ENCODE results near the gene SOBP.

DNA sequence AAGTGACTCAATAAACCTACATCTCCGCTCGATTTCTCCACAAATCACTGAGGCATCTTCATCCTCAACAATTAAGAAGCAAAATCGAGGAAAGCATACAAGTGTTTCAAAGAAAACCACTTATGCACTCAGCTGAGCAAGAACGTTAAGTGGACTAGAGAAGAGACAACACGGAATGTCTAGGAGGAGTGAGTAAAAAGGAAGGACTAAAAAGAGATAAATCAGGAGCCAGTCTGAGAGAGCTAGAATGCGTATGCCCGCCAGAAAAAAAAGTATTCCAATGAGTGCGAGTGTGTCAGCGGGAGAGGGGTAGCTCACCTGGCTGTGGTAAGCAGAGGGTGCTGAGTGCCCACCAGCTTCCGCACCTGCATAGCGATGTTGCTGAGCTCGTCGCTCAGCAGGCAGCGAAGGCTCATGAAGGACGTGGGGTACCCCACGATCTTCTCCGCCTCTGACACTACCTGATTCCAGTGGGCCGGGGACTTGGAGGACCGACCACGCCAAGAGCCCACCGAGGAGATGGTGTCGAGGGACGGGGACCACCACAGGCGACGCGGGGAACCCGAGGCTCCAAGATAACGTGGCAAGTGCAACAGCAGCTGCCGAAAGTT is 31.1 kb upstream of the SOBP start:
- TF ChIP-seq, protein P1, sequence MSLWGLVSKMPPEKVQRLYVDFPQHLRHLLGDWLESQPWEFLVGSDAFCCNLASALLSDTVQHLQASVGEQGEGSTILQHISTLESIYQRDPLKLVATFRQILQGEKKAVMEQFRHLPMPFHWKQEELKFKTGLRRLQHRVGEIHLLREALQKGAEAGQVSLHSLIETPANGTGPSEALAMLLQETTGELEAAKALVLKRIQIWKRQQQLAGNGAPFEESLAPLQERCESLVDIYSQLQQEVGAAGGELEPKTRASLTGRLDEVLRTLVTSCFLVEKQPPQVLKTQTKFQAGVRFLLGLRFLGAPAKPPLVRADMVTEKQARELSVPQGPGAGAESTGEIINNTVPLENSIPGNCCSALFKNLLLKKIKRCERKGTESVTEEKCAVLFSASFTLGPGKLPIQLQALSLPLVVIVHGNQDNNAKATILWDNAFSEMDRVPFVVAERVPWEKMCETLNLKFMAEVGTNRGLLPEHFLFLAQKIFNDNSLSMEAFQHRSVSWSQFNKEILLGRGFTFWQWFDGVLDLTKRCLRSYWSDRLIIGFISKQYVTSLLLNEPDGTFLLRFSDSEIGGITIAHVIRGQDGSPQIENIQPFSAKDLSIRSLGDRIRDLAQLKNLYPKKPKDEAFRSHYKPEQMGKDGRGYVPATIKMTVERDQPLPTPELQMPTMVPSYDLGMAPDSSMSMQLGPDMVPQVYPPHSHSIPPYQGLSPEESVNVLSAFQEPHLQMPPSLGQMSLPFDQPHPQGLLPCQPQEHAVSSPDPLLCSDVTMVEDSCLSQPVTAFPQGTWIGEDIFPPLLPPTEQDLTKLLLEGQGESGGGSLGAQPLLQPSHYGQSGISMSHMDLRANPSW (CRISPR knock-in tag; conservative IDR thresholded peaks at IDR 0.05; ENCODE audit: low read depth) = no peak
- TF ChIP-seq NR2C2 (CRISPR knock-in tag; IDR thresholded peaks at IDR 0.05) = no peak
- TF ChIP-seq, protein P2, sequence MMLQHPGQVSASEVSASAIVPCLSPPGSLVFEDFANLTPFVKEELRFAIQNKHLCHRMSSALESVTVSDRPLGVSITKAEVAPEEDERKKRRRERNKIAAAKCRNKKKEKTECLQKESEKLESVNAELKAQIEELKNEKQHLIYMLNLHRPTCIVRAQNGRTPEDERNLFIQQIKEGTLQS (CRISPR knock-in tag; conservative IDR thresholded peaks at IDR 0.05) = no peak
- TF ChIP-seq, protein P3, sequence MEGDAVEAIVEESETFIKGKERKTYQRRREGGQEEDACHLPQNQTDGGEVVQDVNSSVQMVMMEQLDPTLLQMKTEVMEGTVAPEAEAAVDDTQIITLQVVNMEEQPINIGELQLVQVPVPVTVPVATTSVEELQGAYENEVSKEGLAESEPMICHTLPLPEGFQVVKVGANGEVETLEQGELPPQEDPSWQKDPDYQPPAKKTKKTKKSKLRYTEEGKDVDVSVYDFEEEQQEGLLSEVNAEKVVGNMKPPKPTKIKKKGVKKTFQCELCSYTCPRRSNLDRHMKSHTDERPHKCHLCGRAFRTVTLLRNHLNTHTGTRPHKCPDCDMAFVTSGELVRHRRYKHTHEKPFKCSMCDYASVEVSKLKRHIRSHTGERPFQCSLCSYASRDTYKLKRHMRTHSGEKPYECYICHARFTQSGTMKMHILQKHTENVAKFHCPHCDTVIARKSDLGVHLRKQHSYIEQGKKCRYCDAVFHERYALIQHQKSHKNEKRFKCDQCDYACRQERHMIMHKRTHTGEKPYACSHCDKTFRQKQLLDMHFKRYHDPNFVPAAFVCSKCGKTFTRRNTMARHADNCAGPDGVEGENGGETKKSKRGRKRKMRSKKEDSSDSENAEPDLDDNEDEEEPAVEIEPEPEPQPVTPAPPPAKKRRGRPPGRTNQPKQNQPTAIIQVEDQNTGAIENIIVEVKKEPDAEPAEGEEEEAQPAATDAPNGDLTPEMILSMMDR (IDR thresholded peaks at IDR 0.05) = no peak
- no peak for TF ChIP-seq ZNF317 (CRISPR knock-in tag; IDR thresholded peaks at IDR 0.05; ENCODE audit: borderline replicate concordance, low read depth)
- no peak for TF ChIP-seq GRHL2 (CRISPR knock-in tag; IDR thresholded peaks at IDR 0.05; ENCODE audit: insufficient replicate concordance, severe bottlenecking)
- TF ChIP-seq ZBTB21 (CRISPR knock-in tag; IDR thresholded peaks at IDR 0.05; ENCODE audit: borderline replicate concordance) = no peak
- TF ChIP-seq ESRRA (CRISPR knock-in tag; IDR thresholded peaks at IDR 0.05; ENCODE audit: borderline replicate concordance) = 0 out of 2 replicates have a peak, but pooled peaks have one; percentile 35
- TF ChIP-seq IRF2 (CRISPR knock-in tag; IDR thresholded peaks at IDR 0.05; ENCODE audit: borderline replicate concordance, low read depth) = no peak
- TF ChIP-seq, protein P4, sequence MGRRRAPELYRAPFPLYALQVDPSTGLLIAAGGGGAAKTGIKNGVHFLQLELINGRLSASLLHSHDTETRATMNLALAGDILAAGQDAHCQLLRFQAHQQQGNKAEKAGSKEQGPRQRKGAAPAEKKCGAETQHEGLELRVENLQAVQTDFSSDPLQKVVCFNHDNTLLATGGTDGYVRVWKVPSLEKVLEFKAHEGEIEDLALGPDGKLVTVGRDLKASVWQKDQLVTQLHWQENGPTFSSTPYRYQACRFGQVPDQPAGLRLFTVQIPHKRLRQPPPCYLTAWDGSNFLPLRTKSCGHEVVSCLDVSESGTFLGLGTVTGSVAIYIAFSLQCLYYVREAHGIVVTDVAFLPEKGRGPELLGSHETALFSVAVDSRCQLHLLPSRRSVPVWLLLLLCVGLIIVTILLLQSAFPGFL (CRISPR knock-in tag; IDR thresholded peaks at IDR 0.05; ENCODE audit: borderline replicate concordance) = no peak
- no peak for TF ChIP-seq NR1H2 (CRISPR knock-in tag; IDR thresholded peaks at IDR 0.05)
- TF ChIP-seq ZNF416 (CRISPR knock-in tag; IDR thresholded peaks at IDR 0.05) = no peak

All from WTC11 (cell line).